ENCODE measurements around the gene CHADL.

DNA sequence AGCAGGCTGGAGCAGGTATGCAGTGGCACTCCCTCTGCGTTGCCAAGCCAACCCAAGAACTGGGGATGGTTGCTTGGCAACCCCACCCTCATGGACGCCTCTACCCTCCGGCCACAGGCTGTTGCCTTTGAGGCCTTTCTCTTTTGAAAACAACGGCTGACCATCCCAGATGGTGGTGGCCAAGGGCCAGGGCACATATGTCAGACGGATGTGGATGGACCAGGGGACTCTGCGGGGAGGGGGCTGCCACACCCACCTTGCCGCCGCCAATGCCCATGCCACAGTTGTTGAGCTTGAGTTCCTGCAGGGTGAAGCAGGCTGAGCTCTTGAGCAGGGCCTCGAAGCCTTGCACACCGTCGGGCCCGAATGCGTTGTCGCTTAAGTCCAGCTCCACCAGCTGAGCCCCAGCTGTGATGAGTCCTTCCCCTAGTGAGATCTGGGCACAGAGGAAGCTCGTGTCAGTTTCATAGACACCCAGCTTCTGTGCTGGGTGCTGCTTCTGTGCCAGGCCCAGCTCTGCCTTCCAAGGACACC lies 23.7 kb upstream of the CHADL start:
- TF ChIP-seq, protein P1, sequence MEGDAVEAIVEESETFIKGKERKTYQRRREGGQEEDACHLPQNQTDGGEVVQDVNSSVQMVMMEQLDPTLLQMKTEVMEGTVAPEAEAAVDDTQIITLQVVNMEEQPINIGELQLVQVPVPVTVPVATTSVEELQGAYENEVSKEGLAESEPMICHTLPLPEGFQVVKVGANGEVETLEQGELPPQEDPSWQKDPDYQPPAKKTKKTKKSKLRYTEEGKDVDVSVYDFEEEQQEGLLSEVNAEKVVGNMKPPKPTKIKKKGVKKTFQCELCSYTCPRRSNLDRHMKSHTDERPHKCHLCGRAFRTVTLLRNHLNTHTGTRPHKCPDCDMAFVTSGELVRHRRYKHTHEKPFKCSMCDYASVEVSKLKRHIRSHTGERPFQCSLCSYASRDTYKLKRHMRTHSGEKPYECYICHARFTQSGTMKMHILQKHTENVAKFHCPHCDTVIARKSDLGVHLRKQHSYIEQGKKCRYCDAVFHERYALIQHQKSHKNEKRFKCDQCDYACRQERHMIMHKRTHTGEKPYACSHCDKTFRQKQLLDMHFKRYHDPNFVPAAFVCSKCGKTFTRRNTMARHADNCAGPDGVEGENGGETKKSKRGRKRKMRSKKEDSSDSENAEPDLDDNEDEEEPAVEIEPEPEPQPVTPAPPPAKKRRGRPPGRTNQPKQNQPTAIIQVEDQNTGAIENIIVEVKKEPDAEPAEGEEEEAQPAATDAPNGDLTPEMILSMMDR (IDR thresholded peaks at IDR 0.05; ENCODE audit: control extremely low read depth in 1 of 3, insufficient read depth in 1 of 3, low read depth in 1 of 3, low read length in 3 of 3), result no peak
- TF ChIP-seq SIN3A (conservative IDR thresholded peaks at IDR 0.05 in 1 of 2, IDR thresholded peaks at IDR 0.05 in 1 of 2; ENCODE audit: low read depth in 1 of 2, low read length in 2 of 2) (no peak), MAFK (IDR thresholded peaks at IDR 0.05; ENCODE audit: low read depth, low read length) (no peak), SP4 (IDR thresholded peaks at IDR 0.05; ENCODE audit: low read length) (no peak), POLR2A (IDR thresholded peaks at IDR 0.05; ENCODE audit: control extremely low read depth in 1 of 2, low read depth in 2 of 2, low read length in 2 of 2) (no peak), JUND (IDR thresholded peaks at IDR 0.05; ENCODE audit: low read length) (no peak), POLR2AphosphoS5 (IDR thresholded peaks at IDR 0.05; ENCODE audit: low read depth, low read length) (no peak), GABPA (IDR thresholded peaks at IDR 0.05; ENCODE audit: borderline replicate concordance, insufficient read depth, low read length) (no peak)
- TF ChIP-seq, protein P2, sequence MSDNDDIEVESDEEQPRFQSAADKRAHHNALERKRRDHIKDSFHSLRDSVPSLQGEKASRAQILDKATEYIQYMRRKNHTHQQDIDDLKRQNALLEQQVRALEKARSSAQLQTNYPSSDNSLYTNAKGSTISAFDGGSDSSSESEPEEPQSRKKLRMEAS (IDR thresholded peaks at IDR 0.05), result no peak
